H9 (cell line): Measurements from ENCODE around the gene IQCE. TPM values are rescaled to one million over a fixed set of nuclear protein-coding genes. Genes with fewer than 3 reads are reported as not detected.

Experiments used
- DNase-seq: peaks from one replicate; pipeline ENCODE4 v3.0.0-alpha.2; 2017
- H2AFZ ChIP-seq: one replicate; pipeline ENCODE4 v1.6.1; 2013; ENCODE audit warnings: mild to moderate bottlenecking, low read length, control low read depth, moderate library complexity
- H2AK5ac ChIP-seq: 2 replicates; pipeline ENCODE4 v1.6.1; 2013; ENCODE audit warnings: low read length, control low read depth, mixed read lengths; ENCODE audit not compliant: insufficient read length
- H2BK120ac ChIP-seq: one replicate; pipeline ENCODE4 v1.6.1; 2013; ENCODE audit warnings: low read depth, mild to moderate bottlenecking, low read length, control low read depth, inconsistent platforms; ENCODE audit not compliant: poor library complexity, severe bottlenecking
- H2BK12ac ChIP-seq: 2 replicates; pipeline ENCODE4 v1.6.1; 2013; ENCODE audit warnings: low read length, control low read depth, mixed read lengths, low read depth; ENCODE audit not compliant: insufficient read length
- H2BK15ac ChIP-seq: 2 replicates; pipeline ENCODE4 v1.6.1; 2013; ENCODE audit warnings: low read depth, low read length, control low read depth
- H2BK20ac ChIP-seq: one replicate; pipeline ENCODE4 v1.6.1; 2013; ENCODE audit warnings: low read depth, mild to moderate bottlenecking, low read length, control low read depth, inconsistent platforms; ENCODE audit not compliant: poor library complexity, severe bottlenecking
- H2BK5ac ChIP-seq: 2 replicates; pipeline ENCODE4 v1.6.1; 2013; ENCODE audit warnings: low read length, control low read depth, mixed read lengths; ENCODE audit not compliant: insufficient read length
- H3K14ac ChIP-seq: 2 replicates; pipeline ENCODE4 v1.6.1; 2013; ENCODE audit warnings: low read length, control low read depth; ENCODE audit not compliant: insufficient read depth
- H3K18ac ChIP-seq: 2 replicates; pipeline ENCODE4 v1.6.1; 2013; ENCODE audit warnings: low read depth, mild to moderate bottlenecking, mixed read lengths, low read length, control low read depth; ENCODE audit not compliant: insufficient read length
- H3K23ac ChIP-seq: 2 replicates; pipeline ENCODE4 v1.6.1; 2013; ENCODE audit warnings: low read length, control low read depth, mixed read lengths, low read depth; ENCODE audit not compliant: insufficient read length
- H3K23me2 ChIP-seq: 2 replicates; pipeline ENCODE4 v1.6.1; 2013; ENCODE audit warnings: low read depth, mild to moderate bottlenecking, mixed read lengths, low read length, control low read depth; ENCODE audit not compliant: insufficient read length, poor library complexity, severe bottlenecking
- H3K27ac ChIP-seq: 2 replicates; pipeline ENCODE4 v1.5.1; 2013; ENCODE audit warnings: low read length, control low read depth, mixed read lengths, low read depth; ENCODE audit not compliant: insufficient read length
- H3K27me3 ChIP-seq: 2 replicates; pipeline ENCODE4 v1.6.1; 2013; ENCODE audit warnings: low read length, control low read depth, inconsistent platforms; ENCODE audit not compliant: insufficient read depth
- H3K4ac ChIP-seq: 2 replicates; pipeline ENCODE4 v1.6.1; 2013; ENCODE audit warnings: low read depth, mild to moderate bottlenecking, control low read depth, inconsistent platforms, low read length, moderate library complexity
- H3K4me1 ChIP-seq: 2 replicates; pipeline ENCODE4 v1.6.1; 2013; ENCODE audit warnings: low read length, control low read depth, inconsistent platforms; ENCODE audit not compliant: insufficient read depth
- H3K4me2 ChIP-seq: 2 replicates; pipeline ENCODE4 v1.6.1; 2013; ENCODE audit warnings: low read length, control low read depth, mixed read lengths; ENCODE audit not compliant: insufficient read length, insufficient read depth
- H3K56ac ChIP-seq: 2 replicates; pipeline ENCODE4 v1.6.1; 2013; ENCODE audit warnings: low read depth, mild to moderate bottlenecking, mixed read lengths, low read length, control low read depth; ENCODE audit not compliant: insufficient read length
- H3K79me1 ChIP-seq: 2 replicates; pipeline ENCODE4 v1.6.1; 2013; ENCODE audit warnings: low read depth, mild to moderate bottlenecking, moderate library complexity, low read length, control low read depth, inconsistent platforms; ENCODE audit not compliant: insufficient read depth, poor library complexity, severe bottlenecking
- H3K79me2 ChIP-seq: 2 replicates; pipeline ENCODE4 v1.6.1; 2013; ENCODE audit warnings: low read length, control low read depth, inconsistent platforms; ENCODE audit not compliant: insufficient read depth
- H3K9ac ChIP-seq: 2 replicates; pipeline ENCODE4 v1.6.1; 2013; ENCODE audit warnings: low read length, control low read depth, mixed read lengths; ENCODE audit not compliant: insufficient read length; ENCODE audit errors: extremely low read depth
- H3K9me3 ChIP-seq: one replicate; pipeline ENCODE4 v1.6.1; 2013; ENCODE audit warnings: low read depth, low read length, inconsistent platforms; ENCODE audit not compliant: control insufficient read depth
- H3T11ph ChIP-seq: one replicate; pipeline ENCODE4 v1.6.1; 2013; ENCODE audit warnings: mild to moderate bottlenecking, low read length, control low read depth, inconsistent platforms
- H4K20me1 ChIP-seq: one replicate; pipeline ENCODE4 v1.6.1; 2013; ENCODE audit not compliant: control insufficient read depth, insufficient read length, insufficient read depth
- H4K5ac ChIP-seq: 2 replicates; pipeline ENCODE4 v1.6.1; 2013; ENCODE audit warnings: low read depth, mild to moderate bottlenecking, mixed read lengths, low read length, control low read depth; ENCODE audit not compliant: insufficient read length
- H4K8ac ChIP-seq: replicated peaks from 2 replicates; pipeline ENCODE4 v1.6.1; 2013; ENCODE audit warnings: low read length, control low read depth, mixed read lengths, low read depth; ENCODE audit not compliant: insufficient read length
- H4K91ac ChIP-seq: 2 replicates; pipeline ENCODE4 v1.6.1; 2013; ENCODE audit warnings: low read depth, mild to moderate bottlenecking, moderate library complexity, mixed read lengths, low read length, control low read depth; ENCODE audit not compliant: insufficient read length
- H3K27ac Mint-ChIP-seq, 3 experiments: 2 replicates in 2 of 3; 3 replicates in 1 of 3; pipeline ENCODE4 v1.8.0; 2020 to 2021; ENCODE audit warnings: mixed read lengths in 3 of 3, mild to moderate bottlenecking in 1 of 3, moderate library complexity in 1 of 3
- H3K27me3 Mint-ChIP-seq: 2 replicates; pipeline ENCODE4 v1.8.0; 2021; ENCODE audit warnings: low read depth, mild to moderate bottlenecking, moderate library complexity, mixed read lengths
- H3K36me3 Mint-ChIP-seq, 3 experiments: 2 replicates in 2 of 3; 3 replicates in 1 of 3; pipeline ENCODE4 v1.8.0; 2020 to 2021; ENCODE audit warnings: low read depth in 3 of 3, mixed read lengths in 3 of 3; ENCODE audit not compliant: insufficient read depth in 1 of 3
- H3K4me1 Mint-ChIP-seq, 2 experiments: 2 replicates each; pipeline ENCODE4 v1.8.0; 2020; ENCODE audit warnings: mixed read lengths in 2 of 2
- H3K4me3 Mint-ChIP-seq, 2 experiments: 2 replicates in 1 of 2; 3 replicates in 1 of 2; pipeline ENCODE4 v1.8.0; 2020 to 2021; ENCODE audit warnings: mild to moderate bottlenecking in 2 of 2, mixed read lengths in 2 of 2, moderate library complexity in 1 of 2
- H3K9me3 Mint-ChIP-seq, 2 experiments: 2 replicates in 1 of 2; 3 replicates in 1 of 2; pipeline ENCODE4 v1.8.0; 2020; ENCODE audit warnings: mild to moderate bottlenecking in 2 of 2, mixed read lengths in 2 of 2, moderate library complexity in 1 of 2
- CTCF ChIP-seq: fragments of 200-600 bp; sonication (generic); conservative IDR thresholded peaks from 3 replicates; pipeline ENCODE4 v1.8.0; 2021; ENCODE audit warnings: antibody characterized with exemption, mild to moderate bottlenecking
- WGBS: extraction: QIAGEN DNeasy Blood & Tissue Kit; methylation state at CpG from one replicate; pipeline ENCODE4 v1.1.7; 2013; ENCODE audit warnings: missing lambda C conversion rate, low lambda C conversion rate, mixed read lengths; ENCODE audit not compliant: insufficient read length; ENCODE audit errors: extremely low coverage; 5-methylcytosine and 5-hydroxymethylcytosine counted together
- total RNA-seq: library from RNA; stranded (reverse); gene quantifications from 2 replicates; pipeline ENCODE4 v1.2.1, GENCODE V29; 2021

The IQCE gene
- total RNA-seq, 1 experiment from 2014 or later: 7.0 TPM

GRCh38 chr7:2566890-2567678, 8.3 kb downstream of the IQCE start:
- Histone ChIP-seq H3K4ac (no peak overlapping the region), H3T11ph (no peak overlapping the region), H3K9me3 (no peaks in the 10 kb centered on the region), H3K56ac (no peak overlapping the region), H4K20me1 (no peaks in the 10 kb centered on the region), H2AFZ (no peak overlapping the region), H2BK12ac (no peak overlapping the region), H3K4me1 (no peaks in the 10 kb centered on the region), H2BK15ac (no peak overlapping the region), H2BK5ac (no peak overlapping the region), H3K79me2 (no peaks in the 10 kb centered on the region), H3K27ac (no peak overlapping the region), H4K91ac (no peak overlapping the region), H3K18ac (no peak overlapping the region), H3K23me2 (no peaks in the 10 kb centered on the region), H4K5ac (no peak overlapping the region), H3K27me3 (no peaks in the 10 kb centered on the region), H3K79me1 (no peaks in the 10 kb centered on the region), H2AK5ac (no peak overlapping the region), H3K14ac (no peak overlapping the region), H2BK120ac (no peak overlapping the region), H3K4me2 (no peak overlapping the region), H4K8ac (no peak overlapping the region), H2BK20ac (no peak overlapping the region), H3K23ac (no peak overlapping the region), H3K9ac (no peak overlapping the region)
- WGBS: no CpG with 5 or more reads among the region's 28 CpGs
- Mint-ChIP-seq H3K36me3 (peaks cover 0 to 5% (median 2%) of the 10 kb centered on the region in 3 experiments; a peak in 3 of 7 replicates), H3K4me3 (no peak overlapping the region), H3K27me3 (no peaks in the 10 kb centered on the region), H3K4me1 (peaks cover 9 to 15% of the 10 kb centered on the region in 2 experiments), H3K9me3 (no peaks in the 10 kb centered on the region), H3K27ac (no peak overlapping the region)
- DNase-seq: no peak
- no peak for TF ChIP-seq CTCF
